ENCODE results near the gene CHRNB2. TPM values are rescaled to one million over a fixed set of nuclear protein-coding genes. Genes with fewer than 3 reads are reported as not detected.
A peak's percentile ranks its signal among the peaks of the same experiment; 100 is the strongest.

Gene CHRNB2
- total RNA-seq, 6 experiments from 2014 or later, result 0.05 to 0.09 (median 0.07) TPM; not detected in 1

GRCh38 chr1:154626456-154627256, 59.1 kb downstream of the CHRNB2 start:
- H3K36me3 Mint-ChIP-seq (ENCODE audit: low read depth), result peaks cover 10% of the 10 kb centered on the region
- DNase-seq, result no peak
- H3K4me3 Mint-ChIP-seq, result peak overlapping the region; percentile 92
- peaks cover 51% of the 10 kb centered on the region for H3K4me1 Mint-ChIP-seq (ENCODE audit: low read depth)
- no peaks in the 10 kb centered on the region for H3K27me3 Mint-ChIP-seq (ENCODE audit: insufficient read depth)
- no peak for TF ChIP-seq CTCF (IDR thresholded peaks at IDR 0.05)
- peaks cover 7% of the 10 kb centered on the region; the same call in 1 of the 2 replicates for H3K9me3 Mint-ChIP-seq
- peak overlapping the region; percentile 99 for H3K27ac Mint-ChIP-seq

DNA sequence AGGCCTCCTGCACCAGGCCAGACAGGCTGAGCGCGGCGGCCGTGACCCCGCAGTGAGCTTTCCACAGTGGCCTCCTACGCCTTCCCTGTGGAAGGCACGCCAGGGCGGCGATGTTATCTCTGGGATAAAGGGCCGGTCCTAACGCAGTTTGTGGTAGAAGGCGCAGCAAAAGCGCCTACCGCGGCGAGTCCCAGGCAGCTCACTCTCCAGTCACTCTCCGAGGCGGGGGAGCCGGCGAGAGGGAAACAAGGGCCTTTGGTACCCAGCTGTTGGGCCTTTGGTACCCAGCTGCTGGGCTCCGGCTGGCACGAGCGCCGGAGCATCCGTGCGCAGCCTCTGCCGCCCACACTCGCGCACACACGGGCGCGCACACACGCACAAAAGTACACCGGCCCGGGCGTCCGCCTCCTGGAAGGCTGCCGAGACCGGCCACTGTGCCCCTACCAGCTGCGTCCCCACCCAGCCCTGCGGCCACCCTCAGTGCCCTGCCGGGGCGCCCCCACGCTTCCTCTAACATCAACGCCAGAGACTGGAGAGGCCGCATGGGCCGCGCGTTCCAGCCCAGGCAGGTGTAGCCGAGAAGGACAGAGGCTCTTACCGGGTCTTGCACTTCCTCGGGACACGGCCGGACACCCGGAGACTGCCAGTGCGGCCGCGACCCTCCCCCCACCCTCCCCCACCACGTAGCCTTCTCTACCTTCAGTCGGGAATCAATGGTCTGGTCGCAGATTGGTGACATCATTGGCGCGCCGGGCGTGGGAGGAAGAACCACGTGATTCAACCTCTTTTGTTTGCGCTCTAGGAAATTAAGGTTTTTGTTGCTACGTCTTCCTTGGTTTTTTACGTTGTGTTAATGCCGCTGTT, 59.9 kb downstream of the CHRNB2 start:
- Mint-ChIP-seq H3K27ac (peak overlapping the region; percentile 99), H3K4me1 (ENCODE audit: low read depth) (peaks cover 51% of the 10 kb centered on the region), H3K36me3 (ENCODE audit: low read depth) (peaks cover 6% of the 10 kb centered on the region), H3K4me3 (peak overlapping the region; percentile 92), H3K27me3 (ENCODE audit: insufficient read depth) (peaks cover 6% of the 10 kb centered on the region), H3K9me3 (peaks cover 7% of the 10 kb centered on the region; the same call in 1 of the 2 replicates)
- no peak for TF ChIP-seq CTCF (IDR thresholded peaks at IDR 0.05)
- DNase-seq, result peak; percentile 73

GRCh38 chr1:154628121-154628405, 60.5 kb downstream of the CHRNB2 start:
- H3K9me3 Mint-ChIP-seq, result peaks cover 7% of the 10 kb centered on the region; the same call in 1 of the 2 replicates
- peak overlapping the region; percentile 92 for H3K4me3 Mint-ChIP-seq
- H3K36me3 Mint-ChIP-seq (ENCODE audit: low read depth), result peaks cover 2% of the 10 kb centered on the region
- H3K27ac Mint-ChIP-seq, result peak overlapping the region; percentile 99
- DNase-seq, result no peak
- H3K27me3 Mint-ChIP-seq (ENCODE audit: insufficient read depth), result peaks cover 8% of the 10 kb centered on the region
- H3K4me1 Mint-ChIP-seq (ENCODE audit: low read depth), result peaks cover 45% of the 10 kb centered on the region
- no peak for TF ChIP-seq CTCF (IDR thresholded peaks at IDR 0.05)

- Mint-ChIP-seq H3K4me3 (peak overlapping the region; percentile 42; the same call in 1 of the 2 replicates), H3K4me1 (ENCODE audit: low read depth) (peaks cover 37% of the 10 kb centered on the region), H3K27ac (0 out of 2 replicates have a peak overlapping the region, but pooled peaks have one; percentile 7), H3K27me3 (ENCODE audit: insufficient read depth) (peaks cover 8% of the 10 kb centered on the region), H3K9me3 (peaks cover 7% of the 10 kb centered on the region; the same call in 1 of the 2 replicates), H3K36me3 (ENCODE audit: low read depth) (no peaks in the 10 kb centered on the region; the same call in 1 of the 2 replicates)
- no peak for TF ChIP-seq CTCF (IDR thresholded peaks at IDR 0.05)
- peak; percentile 18 for DNase-seq
These were observed 61.6 kb downstream of the CHRNB2 start for GRCh38 chr1:154629061-154629674.

Other genes with a start within 250 kb of the CHRNB2 start
- gene AQP10, start 246.7 kb upstream of the CHRNB2 start, total RNA-seq (2021; fragmentation: NEBNext Ultra II Directional; extraction: Animal tissue kit (Norgen Biotek cat#: 25700)), result not detected
- 100 to 1,000 TPM in 4 of 6 experiments, 10 to 100 TPM in 2; 91.3 to 119 (median 107) TPM for gene ATP8B2, start 242.3 kb upstream of the CHRNB2 start, total RNA-seq (2021; fragmentation: NEBNext Ultra II Directional; extraction: Animal tissue kit (Norgen Biotek cat#: 25700))
- 1 to 10 TPM; 2.0 to 3.9 (median 2.3) TPM for gene IL6R, start 162.4 kb upstream of the CHRNB2 start, total RNA-seq (2021; fragmentation: NEBNext Ultra II Directional; extraction: Animal tissue kit (Norgen Biotek cat#: 25700))
- not detected for gene TDRD10, start 65.6 kb upstream of the CHRNB2 start, total RNA-seq (2021; fragmentation: NEBNext Ultra II Directional; extraction: Animal tissue kit (Norgen Biotek cat#: 25700))
- gene SHE, start 65.4 kb upstream of the CHRNB2 start, total RNA-seq (2021; fragmentation: NEBNext Ultra II Directional; extraction: Animal tissue kit (Norgen Biotek cat#: 25700)), result not detected
- 100 to 1,000 TPM in 1 of 6 experiments, 10 to 100 TPM in 5; 72.6 to 101 (median 91.5) TPM for gene UBE2Q1, start 9.1 kb upstream of the CHRNB2 start, total RNA-seq (2021; fragmentation: NEBNext Ultra II Directional; extraction: Animal tissue kit (Norgen Biotek cat#: 25700))
- gene ADAR, start 40.4 kb downstream of the CHRNB2 start, total RNA-seq (2021; fragmentation: NEBNext Ultra II Directional; extraction: Animal tissue kit (Norgen Biotek cat#: 25700)), result 100 to 1,000 TPM; 122 to 136 (median 126) TPM